ENCODE measurements around the gene BGLAP. TPM values are rescaled to one million over a fixed set of nuclear protein-coding genes. Genes with fewer than 3 reads are reported as not detected.
A peak's percentile ranks its signal among the peaks of the same experiment; 100 is the strongest.

BGLAP gene
- total RNA-seq, 3 donors from 2014 or later (not counting 1 experiment from before 2014, with no cell fraction given): 0.45 to 1.6 (median 1.1) TPM

DNA sequence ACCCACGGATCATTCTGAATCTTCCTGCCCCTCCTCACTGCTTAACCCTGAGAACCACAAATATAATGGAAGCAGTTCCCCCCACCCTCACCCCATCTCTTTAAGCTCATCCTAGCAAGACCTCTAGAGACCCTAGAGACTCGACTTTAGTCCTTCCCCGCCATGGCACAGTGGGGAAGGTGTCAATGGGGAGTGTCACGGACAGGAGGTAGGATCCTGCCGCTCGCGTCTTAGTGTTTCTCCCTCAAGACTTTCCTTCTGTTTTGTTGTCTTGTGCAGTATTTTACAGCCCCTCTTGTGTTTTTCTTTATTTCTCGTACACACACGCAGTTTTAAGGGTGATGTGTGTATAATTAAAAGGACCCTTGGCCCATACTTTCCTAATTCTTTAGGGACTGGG, 29.9 kb upstream of the BGLAP start:
- ATAC-seq: no peak
- Histone ChIP-seq H3K27ac (ENCODE audit: low read length) (peak overlapping the region; percentile 85), H3K9me3 (ENCODE audit: control insufficient read depth, insufficient read depth, low read length) (no peaks in the 10 kb centered on the region), H3K4me1 (ENCODE audit: control insufficient read depth, insufficient read depth, low read length) (peaks cover 20% of the 10 kb centered on the region), H3K36me3 (ENCODE audit: control insufficient read depth, insufficient read depth, low read length) (peaks cover 27% of the 10 kb centered on the region), H3K27me3 (ENCODE audit: control insufficient read depth, insufficient read depth, low read length) (no peaks in the 10 kb centered on the region), H3K4me3 (ENCODE audit: low read length) (peak overlapping the region; percentile 60)
- 96% methylated on average over 8 of the region's 9 CpGs for WGBS (ENCODE audit: insufficient coverage)
- Mint-ChIP-seq H3K9me3 (no peaks in the 10 kb centered on the region), H3K27ac (peak overlapping the region; percentile 99), H3K4me1 (peaks cover 20 to 25% of the 10 kb centered on the region in 2 donors), H3K36me3 (peaks cover 8% of the 10 kb centered on the region), H3K27me3 (ENCODE audit: low read depth in 2 of 2) (no peaks in the 10 kb centered on the region), H3K4me3 (peak overlapping the region; percentile 98)
- TF ChIP-seq, protein P1, sequence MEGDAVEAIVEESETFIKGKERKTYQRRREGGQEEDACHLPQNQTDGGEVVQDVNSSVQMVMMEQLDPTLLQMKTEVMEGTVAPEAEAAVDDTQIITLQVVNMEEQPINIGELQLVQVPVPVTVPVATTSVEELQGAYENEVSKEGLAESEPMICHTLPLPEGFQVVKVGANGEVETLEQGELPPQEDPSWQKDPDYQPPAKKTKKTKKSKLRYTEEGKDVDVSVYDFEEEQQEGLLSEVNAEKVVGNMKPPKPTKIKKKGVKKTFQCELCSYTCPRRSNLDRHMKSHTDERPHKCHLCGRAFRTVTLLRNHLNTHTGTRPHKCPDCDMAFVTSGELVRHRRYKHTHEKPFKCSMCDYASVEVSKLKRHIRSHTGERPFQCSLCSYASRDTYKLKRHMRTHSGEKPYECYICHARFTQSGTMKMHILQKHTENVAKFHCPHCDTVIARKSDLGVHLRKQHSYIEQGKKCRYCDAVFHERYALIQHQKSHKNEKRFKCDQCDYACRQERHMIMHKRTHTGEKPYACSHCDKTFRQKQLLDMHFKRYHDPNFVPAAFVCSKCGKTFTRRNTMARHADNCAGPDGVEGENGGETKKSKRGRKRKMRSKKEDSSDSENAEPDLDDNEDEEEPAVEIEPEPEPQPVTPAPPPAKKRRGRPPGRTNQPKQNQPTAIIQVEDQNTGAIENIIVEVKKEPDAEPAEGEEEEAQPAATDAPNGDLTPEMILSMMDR (IDR thresholded peaks at IDR 0.05): no peak
- DNase-seq: no peak
- intact Hi-C loops (cut with micrococcal nuclease): loop anchor here (1.0 kb wide), 1 partner anchor 18 kb away; the partner anchor contains the start of gene SLC25A44

DNA sequence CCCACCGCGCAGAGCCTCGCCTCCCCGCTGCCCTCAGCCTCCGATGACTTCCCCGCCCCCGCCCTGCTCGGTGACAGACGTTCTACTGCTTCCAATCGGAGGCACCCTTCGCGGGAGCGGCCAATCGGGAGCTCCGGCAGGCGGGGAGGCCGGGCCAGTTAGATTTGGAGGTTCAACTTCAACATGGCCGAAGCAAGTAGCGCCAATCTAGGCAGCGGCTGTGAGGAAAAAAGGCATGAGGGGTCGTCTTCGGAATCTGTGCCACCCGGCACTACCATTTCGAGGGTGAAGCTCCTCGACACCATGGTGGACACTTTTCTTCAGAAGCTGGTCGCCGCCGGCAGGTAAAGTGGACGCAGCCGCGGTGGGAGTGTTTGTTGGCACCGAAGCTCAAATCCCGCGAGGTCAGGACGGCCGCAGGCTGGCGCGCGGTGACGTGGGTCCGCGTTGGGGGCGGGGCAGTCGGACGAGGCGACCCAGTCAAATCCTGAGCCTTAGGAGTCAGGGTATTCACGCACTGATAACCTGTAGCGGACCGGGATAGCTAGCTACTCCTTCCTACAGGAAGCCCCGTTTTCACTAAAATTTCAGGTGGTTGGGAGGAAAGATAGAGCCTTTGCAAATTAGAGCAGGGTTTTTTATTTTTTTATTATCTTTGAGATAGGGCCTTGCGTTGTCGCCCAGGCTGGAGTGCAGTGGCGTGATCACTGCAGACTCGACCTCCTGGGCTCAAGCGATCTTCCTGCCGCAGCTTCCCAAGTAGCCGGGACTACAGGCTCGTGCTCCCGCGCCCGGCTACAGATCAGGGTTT, 28.9 kb upstream of the BGLAP start, which contains the start of gene PMF1:
Gene PMF1 (plus strand): TSS at position 175 of the 811 bp plus-strand sequence. CDS start 9 bp downstream, at position 184.
- WGBS (ENCODE audit: insufficient coverage): under 1% methylated on average over 60 of the region's 61 CpGs
- Mint-ChIP-seq H3K4me3 (peak within 1 kb of the TSS; percentile 98), H3K9me3 (no peaks in the 10 kb centered on the region), H3K36me3 (peaks cover 8% of the 10 kb centered on the region), H3K27ac (peak within 1 kb of the TSS; percentile 99), H3K27me3 (ENCODE audit: low read depth in 2 of 2) (no peaks in the 10 kb centered on the region), H3K4me1 (peaks cover 25 to 30% of the 10 kb centered on the region in 2 donors)
- H3K36me3 ChIP-seq (ENCODE audit: control insufficient read depth, insufficient read depth, low read length): peaks cover 22% of the 10 kb centered on the region
- ATAC-seq (peak; percentile 94 to 99 (median 96)), DNase-seq (peak; percentile 94 to 97)
- H3K4me1 ChIP-seq (ENCODE audit: control insufficient read depth, insufficient read depth, low read length): peaks cover 25% of the 10 kb centered on the region
- H3K27me3 ChIP-seq (ENCODE audit: control insufficient read depth, insufficient read depth, low read length): no peaks in the 10 kb centered on the region
- TF ChIP-seq, protein P1 (IDR thresholded peaks at IDR 0.05): no peak
- no peaks in the 10 kb centered on the region for H3K9me3 ChIP-seq (ENCODE audit: control insufficient read depth, insufficient read depth, low read length)
- H3K4me3 ChIP-seq (ENCODE audit: low read length): peak within 1 kb of the TSS; percentile 60
- H3K27ac ChIP-seq (ENCODE audit: low read length): peak within 1 kb of the TSS; percentile 85
- intact Hi-C loops (cut with micrococcal nuclease): loop anchor here (1.0 kb wide), 1 partner anchor 19 kb away; the partner anchor contains the start of gene SLC25A44

DNA sequence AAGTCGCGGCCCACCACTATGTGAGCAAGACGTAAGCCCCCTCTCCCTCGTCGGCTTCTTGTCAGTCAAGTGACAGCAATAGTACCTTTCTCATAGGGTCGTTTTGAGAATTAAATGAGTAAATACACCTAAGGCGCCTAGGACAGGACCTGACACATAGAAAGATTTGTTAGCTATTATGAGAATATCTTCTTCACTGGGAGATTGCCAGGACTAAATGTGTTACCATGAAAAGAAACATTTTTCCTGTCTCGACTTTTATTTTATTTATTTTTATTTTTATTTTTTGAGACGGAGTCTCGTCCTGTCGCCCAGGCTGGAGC, 28.4 kb upstream of the BGLAP start:
- Histone ChIP-seq H3K9me3 (ENCODE audit: control insufficient read depth, insufficient read depth, low read length) (no peaks in the 10 kb centered on the region), H3K4me1 (ENCODE audit: control insufficient read depth, insufficient read depth, low read length) (peaks cover 25% of the 10 kb centered on the region), H3K4me3 (ENCODE audit: low read length) (peak overlapping the region; percentile 60), H3K27ac (ENCODE audit: low read length) (peak overlapping the region; percentile 85), H3K27me3 (ENCODE audit: control insufficient read depth, insufficient read depth, low read length) (no peaks in the 10 kb centered on the region), H3K36me3 (ENCODE audit: control insufficient read depth, insufficient read depth, low read length) (peaks cover 18% of the 10 kb centered on the region)
- Mint-ChIP-seq H3K4me1 (peaks cover 28 to 32% of the 10 kb centered on the region in 2 donors), H3K4me3 (peak overlapping the region; percentile 98), H3K9me3 (no peaks in the 10 kb centered on the region), H3K27ac (peak overlapping the region; percentile 99), H3K36me3 (peaks cover 3% of the 10 kb centered on the region), H3K27me3 (ENCODE audit: low read depth in 2 of 2) (no peaks in the 10 kb centered on the region)
- WGBS (ENCODE audit: insufficient coverage): 33% methylated on average over 11 of the region's 11 CpGs
- TF ChIP-seq, protein P1 (IDR thresholded peaks at IDR 0.05): no peak
- intact Hi-C loops (cut with micrococcal nuclease): no loop called here
- DNase-seq: no peak
- ATAC-seq: no peak
